ENCODE data around the gene NDUFAF5.

NDUFAF5 gene

DNA sequence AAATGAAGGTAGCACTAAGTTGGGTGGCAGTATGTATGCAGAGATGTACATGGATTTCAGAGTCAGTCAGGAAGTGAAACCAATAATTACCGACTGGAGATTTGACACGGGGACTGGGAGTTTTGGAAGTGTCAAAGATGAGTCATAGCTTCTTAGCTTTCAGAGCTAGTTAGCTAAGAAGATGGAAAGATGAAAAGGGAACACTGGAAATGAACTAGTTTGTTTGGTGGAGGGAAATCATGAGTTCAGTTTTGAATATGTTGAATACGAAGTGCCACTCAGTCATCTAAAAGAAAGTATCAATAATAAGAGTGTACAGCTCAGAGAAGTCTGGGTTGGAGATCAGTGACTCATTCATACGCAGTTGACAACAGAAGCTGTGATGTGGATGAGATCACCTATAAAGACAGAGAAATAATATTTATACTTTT lies 7.6 kb upstream of the NDUFAF5 start:
- no peak for DNase-seq (ENCODE audit: low read depth in 2 of 2, low spot score in 1 of 2)

GRCh38 chr20:13778827-13779226 lies 6.0 kb upstream of the NDUFAF5 start:
- DNase-seq (ENCODE audit: low read depth in 2 of 2, low spot score in 1 of 2): no peak

DNA sequence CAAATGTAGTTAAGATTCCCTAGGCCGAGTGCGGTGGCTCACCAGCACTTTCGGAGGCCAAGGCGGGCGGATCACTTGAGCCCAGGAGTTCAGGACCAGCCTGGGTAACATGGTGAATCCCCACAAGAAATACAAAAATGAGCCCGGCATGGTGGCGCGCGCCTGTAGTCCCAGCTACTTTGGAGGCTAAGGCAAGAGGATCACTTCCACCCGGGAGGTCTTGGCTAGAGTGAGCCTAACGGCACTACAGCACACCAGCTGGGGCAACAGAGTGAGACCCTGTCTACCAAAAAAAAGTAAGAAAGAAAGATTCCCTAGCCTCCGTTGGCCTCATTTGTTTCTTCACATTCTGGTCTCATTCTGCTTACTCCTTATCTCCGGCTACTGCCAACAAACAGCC lies 1.3 kb upstream of the NDUFAF5 start:
- DNase-seq (ENCODE audit: low read depth in 2 of 2, low spot score in 1 of 2): no peak

DNA sequence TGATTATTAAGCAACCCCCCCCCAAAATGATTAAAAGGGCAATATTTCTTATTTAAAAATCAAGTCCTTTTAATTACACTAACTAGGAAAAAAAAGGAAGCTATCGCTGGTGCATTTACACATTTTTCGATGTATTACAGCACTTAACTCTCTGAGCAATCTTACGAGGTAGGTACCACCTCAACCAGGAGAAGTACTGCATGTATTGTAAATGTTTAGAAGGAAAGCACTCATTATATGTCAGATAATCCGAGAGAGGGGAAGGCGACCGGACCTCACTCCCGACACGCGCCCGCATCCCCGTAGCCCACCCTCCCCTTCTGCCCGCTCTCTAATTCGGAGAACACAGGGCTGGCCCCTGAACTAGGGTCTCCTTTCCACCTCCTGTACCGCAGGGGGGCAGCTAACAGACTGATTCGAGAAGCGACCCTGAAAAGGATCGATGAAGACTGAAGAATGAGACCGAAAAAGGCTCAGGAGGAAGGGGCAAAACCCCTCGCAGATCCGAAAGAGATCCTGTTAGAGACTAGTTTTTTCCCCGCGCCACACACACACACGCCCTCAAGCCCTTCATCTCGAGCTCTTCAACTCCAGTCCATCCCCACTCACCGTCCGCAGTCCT lies 446 bp upstream of the NDUFAF5 start:
- DNase-seq (ENCODE audit: low read depth in 2 of 2, low spot score in 1 of 2): no peak

DNA sequence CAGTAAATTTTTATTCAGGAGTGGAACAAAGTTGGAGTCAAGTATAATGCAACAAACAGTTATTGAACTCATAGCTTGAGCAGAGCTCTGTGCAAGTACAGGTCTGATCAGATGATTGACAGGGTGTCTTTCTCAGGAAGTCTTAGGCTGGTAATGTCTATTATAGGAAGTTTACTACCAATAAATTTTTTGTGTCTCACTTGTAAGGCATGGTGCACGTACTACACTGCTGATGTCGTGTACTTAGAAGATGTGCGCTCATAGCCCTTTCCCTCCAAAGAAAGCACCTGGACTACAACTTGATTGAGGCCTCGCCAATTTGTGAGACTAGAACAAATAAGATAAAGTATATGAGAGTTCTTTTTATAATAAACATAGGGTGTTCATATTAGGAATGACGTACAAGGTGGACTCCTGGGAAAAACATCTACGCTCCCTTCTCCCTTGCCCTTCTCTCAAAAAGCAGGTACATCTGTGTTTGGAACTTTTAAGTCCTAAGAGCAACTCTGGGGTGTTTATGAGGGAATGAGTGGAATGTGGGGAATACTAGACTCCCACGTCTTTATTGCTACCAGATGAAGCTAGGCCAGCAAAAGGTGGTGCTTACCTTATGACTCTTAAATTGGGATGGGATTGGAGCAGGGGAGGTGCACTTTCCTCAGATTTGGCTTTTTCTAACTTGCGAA lies 1.5 kb downstream of the NDUFAF5 start:
- no peak for DNase-seq (ENCODE audit: low read depth in 2 of 2, low spot score in 1 of 2)

DNA sequence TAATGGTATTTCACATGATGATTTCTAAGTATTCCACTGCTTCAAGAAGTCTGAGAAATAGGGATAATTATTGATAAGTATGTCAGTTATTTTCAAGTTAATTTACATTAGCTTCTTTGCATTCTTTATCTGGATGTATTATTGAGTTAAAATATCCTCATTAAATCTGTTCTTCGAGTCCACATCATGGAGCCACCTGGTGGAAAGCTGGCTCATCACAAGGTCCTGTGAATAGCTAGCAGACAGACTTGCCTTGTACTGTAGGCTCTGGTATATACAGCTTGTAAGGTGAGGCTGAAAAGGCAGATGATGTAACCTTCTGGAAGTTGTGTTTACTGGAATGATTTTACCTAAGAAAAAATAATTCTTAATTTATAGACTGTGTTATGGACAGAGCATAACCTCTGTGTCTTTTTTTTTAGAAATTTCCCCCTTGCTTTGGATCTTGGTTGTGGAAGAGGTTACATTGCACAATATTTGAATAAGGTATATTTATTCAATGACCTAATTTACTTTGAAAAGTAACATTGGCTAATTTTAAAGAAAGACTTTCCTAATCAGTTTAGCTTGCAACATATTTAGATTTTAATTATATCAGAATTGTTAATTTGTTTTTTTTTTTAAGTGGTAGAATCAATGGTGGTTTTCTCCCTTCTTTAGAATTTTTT lies 3.5 kb downstream of the NDUFAF5 start:
- DNase-seq (ENCODE audit: low read depth in 2 of 2, low spot score in 1 of 2): no peak

GRCh38 chr20:13790708-13791107 lies 5.9 kb downstream of the NDUFAF5 start:
- no peak for DNase-seq (ENCODE audit: low read depth in 2 of 2, low spot score in 1 of 2)

- DNase-seq (ENCODE audit: low read depth in 2 of 2, low spot score in 1 of 2): no peak
These were observed 7.0 kb downstream of the NDUFAF5 start for GRCh38 chr20:13791540-13792459.

GRCh38 chr20:13793001-13793400 lies 8.2 kb downstream of the NDUFAF5 start:
- no peak for DNase-seq (ENCODE audit: low read depth in 2 of 2, low spot score in 1 of 2)

DNA sequence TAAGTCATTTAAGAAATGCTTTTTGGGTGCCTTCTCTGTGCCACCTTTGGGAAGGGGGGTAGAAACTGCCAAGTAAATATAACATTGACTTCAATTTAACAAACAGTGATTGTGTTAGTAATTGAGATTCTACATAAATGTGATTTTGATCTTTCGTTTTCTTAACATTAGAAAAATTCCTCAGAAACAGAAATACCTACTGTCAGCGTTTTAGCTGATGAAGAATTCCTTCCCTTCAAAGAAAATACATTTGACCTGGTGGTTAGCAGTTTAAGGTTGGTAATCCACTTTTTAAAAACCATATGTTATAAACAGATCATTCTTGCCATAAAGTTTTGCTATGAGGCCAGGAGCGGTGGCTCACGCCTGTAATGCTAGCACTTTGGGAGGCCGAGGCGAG lies 9.8 kb downstream of the NDUFAF5 start:
- DNase-seq (ENCODE audit: low read depth in 2 of 2, low spot score in 1 of 2): no peak

- DNase-seq (ENCODE audit: low read depth in 2 of 2, low spot score in 1 of 2): no peak
These were observed 14.2 kb downstream of the NDUFAF5 start for GRCh38 chr20:13799040-13799439.

DNA sequence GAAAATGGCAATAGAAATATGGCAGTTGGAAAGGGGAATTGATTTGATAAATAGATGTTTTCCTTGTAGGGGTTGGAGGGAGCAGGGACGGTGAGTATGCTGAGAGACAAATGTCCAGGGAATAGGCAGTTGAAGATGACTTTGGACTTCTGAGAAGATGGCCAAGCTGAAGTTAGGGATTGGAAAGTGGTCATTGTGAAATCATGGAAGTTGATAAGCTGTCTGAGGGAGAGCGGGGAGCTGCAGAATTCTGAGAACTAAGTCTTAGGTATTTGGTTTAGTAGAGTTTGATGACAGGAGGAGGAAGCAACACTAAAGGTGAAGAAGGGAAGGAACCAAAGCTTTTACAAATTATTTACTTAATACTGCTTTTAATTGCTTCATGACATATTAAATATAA lies 15.1 kb downstream of the NDUFAF5 start:
- DNase-seq (ENCODE audit: low read depth in 2 of 2, low spot score in 1 of 2): no peak

GRCh38 chr20:13800728-13801134 lies 15.9 kb downstream of the NDUFAF5 start:
- no peak for DNase-seq (ENCODE audit: low read depth in 2 of 2, low spot score in 1 of 2)

GRCh38 chr20:13809373-13809772 lies 24.5 kb downstream of the NDUFAF5 start:
- DNase-seq (ENCODE audit: low read depth in 2 of 2, low spot score in 1 of 2): no peak

DNA sequence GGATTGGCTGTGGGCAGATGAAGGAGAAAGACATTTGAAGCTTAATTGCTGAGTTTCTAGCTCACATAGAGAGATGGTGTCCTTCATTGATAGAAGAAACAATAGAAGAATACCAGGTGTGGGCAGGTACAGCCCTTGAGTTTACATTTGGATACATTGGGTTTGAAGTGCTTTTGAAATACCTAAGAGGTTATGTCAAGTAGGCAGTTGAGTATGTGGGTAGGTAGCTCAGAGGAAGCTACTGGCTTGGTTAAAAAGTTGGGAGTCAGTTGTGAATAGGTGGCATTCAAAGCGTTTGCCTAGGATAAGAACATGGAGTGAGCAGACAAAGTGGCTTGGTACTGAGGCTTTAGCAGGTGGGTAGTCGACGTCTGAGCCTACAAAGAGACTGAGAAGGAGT lies 25.0 kb downstream of the NDUFAF5 start:
- DNase-seq (ENCODE audit: low read depth in 2 of 2, low spot score in 1 of 2): no peak

DNA sequence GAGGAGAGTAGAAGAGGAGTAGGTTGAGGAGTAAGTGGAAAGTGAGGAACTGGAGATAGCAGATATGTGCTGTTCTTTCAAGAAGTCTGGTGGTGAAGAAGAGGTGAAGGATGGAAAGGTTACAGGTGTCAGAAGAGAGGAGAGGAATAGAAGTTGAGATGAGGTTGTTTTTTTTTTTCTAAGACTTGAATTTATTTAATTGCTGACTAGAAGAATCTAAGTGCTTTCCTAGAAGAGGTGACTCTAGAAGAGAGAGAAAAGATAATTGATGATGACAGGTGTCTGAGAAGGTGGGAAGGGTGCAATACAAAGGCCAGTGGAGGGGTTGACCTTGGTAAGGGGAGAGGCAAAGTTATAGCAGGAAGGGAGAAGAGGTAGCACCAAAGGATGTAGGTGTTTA lies 25.6 kb downstream of the NDUFAF5 start:
- no peak for DNase-seq (ENCODE audit: low read depth in 2 of 2, low spot score in 1 of 2)

DNA sequence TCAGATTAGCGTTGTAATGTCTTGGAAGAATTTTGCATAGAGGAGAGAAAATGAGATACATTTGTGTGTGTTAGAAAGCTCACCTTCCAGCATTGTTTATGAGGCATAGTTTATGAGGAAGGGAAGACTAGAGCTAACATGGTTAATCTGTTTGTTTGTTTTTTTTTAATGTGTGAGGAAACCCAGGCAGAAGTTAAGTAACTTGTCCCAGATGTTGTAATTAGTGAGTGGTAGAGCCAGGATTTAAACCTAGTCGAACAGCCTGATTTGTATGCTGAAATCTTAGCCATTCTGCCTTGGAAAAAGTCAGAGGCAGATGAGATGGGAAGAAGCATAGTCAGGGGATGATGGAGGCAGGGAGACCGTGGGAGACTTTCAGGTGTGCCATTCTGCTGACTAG lies 29.1 kb downstream of the NDUFAF5 start:
- DNase-seq (ENCODE audit: low read depth in 2 of 2, low spot score in 1 of 2): no peak

- DNase-seq (ENCODE audit: low read depth in 2 of 2, low spot score in 1 of 2): no peak
These were observed 29.8 kb downstream of the NDUFAF5 start for GRCh38 chr20:13814672-13815071.

GRCh38 chr20:13816757-13817156 lies 31.9 kb downstream of the NDUFAF5 start:
- DNase-seq (ENCODE audit: low read depth in 2 of 2, low spot score in 1 of 2): no peak

GRCh38 chr20:13817342-13817741 lies 32.5 kb downstream of the NDUFAF5 start:
- no peak for DNase-seq (ENCODE audit: low read depth in 2 of 2, low spot score in 1 of 2)

- no peak for DNase-seq (ENCODE audit: low read depth in 2 of 2, low spot score in 1 of 2)
These were observed 35.2 kb downstream of the NDUFAF5 start for GRCh38 chr20:13819885-13820645.

All from stimulated activated CD8-positive, alpha-beta memory T cell treated with anti-CD3 and anti-CD28 coated beads, Interleukin-4, amount 100 ng/mL, for 1 hour (primary cell).